GM19463 (cell line): ENCODE data around the gene LCP2.

Experiments used
- ATAC-seq: cut with Tn5 transposase; IDR thresholded peaks from one replicate; pipeline ENCODE4 v1.9.1; 2021; ENCODE audit warnings: mild to moderate bottlenecking, moderate library complexity; ENCODE audit not compliant: unreplicated experiment

LCP2 gene

DNA sequence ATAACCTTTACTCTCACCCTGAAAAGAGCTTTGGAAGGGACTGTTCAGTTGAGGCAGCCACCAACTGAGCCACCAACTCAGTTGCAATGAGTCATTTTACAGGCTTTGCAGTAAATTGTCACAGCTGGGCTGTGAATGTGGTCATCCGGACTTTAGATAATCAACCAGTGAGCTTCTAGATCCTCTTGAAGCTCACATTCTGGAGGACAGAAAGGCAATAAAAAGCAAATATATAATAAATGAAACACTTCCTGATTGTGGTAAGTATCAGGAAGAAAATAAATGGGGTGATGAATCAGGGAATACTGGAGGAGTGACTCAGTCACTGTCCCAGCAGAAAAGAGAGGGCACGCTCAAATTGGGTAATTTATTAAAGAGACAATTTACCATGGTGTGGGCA is 78.0 kb downstream of the LCP2 start:
- ATAC-seq, result no peak

- ATAC-seq, result no peak
These were observed 78.9 kb downstream of the LCP2 start for GRCh38 chr5:170218726-170219125.

- no peak for ATAC-seq
These were observed 79.7 kb downstream of the LCP2 start for GRCh38 chr5:170217831-170218230.

- ATAC-seq, result no peak
These were observed 81.2 kb downstream of the LCP2 start for GRCh38 chr5:170216257-170216864.

DNA sequence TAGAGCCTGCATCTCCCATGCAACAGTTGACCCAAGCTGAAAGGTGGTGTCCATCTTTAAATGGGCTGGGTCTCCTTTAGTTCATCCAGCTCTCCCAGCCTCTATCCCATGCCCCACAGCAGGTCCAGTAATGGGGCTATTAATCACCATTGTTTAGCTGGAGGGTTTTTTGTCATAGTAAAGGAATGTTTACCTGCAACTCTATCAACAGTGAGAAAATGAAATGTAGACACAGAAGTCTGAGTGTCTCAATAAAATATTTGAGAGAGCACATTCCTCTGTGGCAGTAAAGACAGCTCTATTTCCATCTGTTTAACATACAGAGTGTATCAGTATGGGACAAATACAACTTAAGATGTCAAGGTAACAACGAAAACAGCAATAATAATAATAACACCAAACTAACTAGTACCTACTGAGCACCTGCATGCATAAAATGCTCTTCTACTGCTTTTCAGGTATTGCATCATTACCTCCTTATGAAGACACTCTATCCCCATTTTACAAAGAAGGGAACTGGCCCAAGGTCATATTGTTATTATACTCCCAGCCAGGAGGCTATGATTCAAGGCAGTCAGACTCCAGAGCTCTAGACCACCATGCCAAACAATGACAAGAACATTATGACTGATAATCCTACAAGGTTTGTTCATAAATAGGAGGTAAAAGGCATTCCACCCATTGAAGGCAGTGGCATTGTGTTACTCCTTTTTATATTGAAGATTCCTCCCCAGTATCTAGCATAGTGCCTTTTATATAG is 85.8 kb downstream of the LCP2 start:
- ATAC-seq, result no peak

DNA sequence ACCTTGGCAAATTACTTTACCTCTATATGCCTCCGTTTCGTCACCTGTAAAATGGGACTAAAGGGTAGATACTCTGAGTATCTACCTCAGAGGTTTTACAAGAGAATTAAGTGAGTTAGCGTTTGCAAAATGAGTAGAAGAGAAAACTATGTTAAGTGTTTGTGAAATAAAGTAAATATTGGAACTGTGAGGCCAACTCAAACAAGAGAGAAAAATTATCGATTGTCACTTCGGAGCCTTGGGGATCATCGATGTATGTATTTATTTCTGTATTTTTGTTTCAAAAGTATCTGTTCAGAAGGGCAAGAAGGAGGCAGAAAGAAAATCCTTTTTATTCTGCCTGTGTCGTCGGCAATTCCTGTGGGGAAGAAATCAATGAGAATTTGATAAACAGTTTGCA is 90.6 kb downstream of the LCP2 start:
- ATAC-seq, result no peak

GRCh38 chr5:170206216-170206615 is 91.4 kb downstream of the LCP2 start:
- ATAC-seq, result no peak

GRCh38 chr5:170204202-170204601 is 93.4 kb downstream of the LCP2 start:
- no peak for ATAC-seq

DNA sequence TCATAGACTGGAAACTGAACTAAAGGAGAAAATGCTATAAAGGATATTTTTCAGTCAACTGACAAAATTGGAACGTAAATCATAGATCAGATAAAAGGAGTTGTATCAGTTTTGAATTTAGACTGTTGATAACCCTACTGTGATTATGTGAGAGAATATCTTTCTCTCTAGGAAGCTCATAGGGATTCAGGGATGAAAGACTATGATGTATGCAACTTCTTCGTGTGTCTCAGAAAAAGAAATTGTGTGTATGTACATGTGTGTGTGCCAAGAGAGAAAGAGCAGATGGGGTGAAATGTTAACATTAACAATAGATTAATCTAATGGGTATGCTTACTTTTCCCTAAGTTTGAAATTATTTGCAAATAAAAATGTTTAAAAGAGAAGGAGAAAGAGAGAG is 95.5 kb downstream of the LCP2 start:
- ATAC-seq, result no peak

- no peak for ATAC-seq
These were observed 96.3 kb downstream of the LCP2 start for GRCh38 chr5:170201311-170201710.

GRCh38 chr5:170200876-170201275 is 96.7 kb downstream of the LCP2 start:
- no peak for ATAC-seq
